ENCODE measurements around the gene EIF5B. TPM values are rescaled to one million over a fixed set of nuclear protein-coding genes. Genes with fewer than 3 reads are reported as not detected.
"Not testable (repeated sequence)": the region's sequence is repeated elsewhere in the genome, so short reads cannot be mapped to it uniquely, and the experiment has no call there.

Gene EIF5B
- total and polyA plus RNA-seq, 2 donors (not counting 1 experiment from before 2014, with no cell fraction given), result 7.4 to 22.8 TPM

DNA sequence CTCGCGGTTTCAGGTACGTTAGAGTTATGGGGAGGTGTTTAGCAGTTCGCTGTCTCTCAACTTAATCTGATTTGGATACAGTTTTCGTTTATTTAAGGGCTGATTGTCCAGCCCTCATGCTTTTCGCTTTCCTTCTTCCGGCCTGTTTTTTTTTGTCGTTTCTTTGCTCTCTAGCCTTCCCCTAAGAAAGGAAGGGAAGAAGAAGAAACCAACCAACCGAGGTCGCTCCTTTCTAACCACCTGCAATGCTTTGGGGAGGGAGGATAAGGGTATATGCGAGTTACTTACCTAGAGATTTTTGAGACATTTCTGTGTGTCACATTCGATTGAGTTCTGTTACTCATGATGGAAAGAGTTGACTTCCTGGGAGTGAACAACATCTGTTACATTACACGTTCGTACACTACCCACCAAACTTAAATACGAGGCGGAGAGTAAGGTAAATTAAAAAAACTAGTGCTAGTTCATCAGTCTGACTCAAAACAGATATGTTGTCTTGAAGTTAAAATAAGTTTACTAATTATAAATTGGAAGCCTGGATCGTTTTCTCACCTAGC, 918 bp downstream of the EIF5B start:
- DNase-seq (ENCODE audit: low read depth in 2 of 2), result peak; percentile 17 to 18
- H3K9ac ChIP-seq (ENCODE audit: insufficient read depth, low read length), result peak overlapping the region; percentile 83

DNA sequence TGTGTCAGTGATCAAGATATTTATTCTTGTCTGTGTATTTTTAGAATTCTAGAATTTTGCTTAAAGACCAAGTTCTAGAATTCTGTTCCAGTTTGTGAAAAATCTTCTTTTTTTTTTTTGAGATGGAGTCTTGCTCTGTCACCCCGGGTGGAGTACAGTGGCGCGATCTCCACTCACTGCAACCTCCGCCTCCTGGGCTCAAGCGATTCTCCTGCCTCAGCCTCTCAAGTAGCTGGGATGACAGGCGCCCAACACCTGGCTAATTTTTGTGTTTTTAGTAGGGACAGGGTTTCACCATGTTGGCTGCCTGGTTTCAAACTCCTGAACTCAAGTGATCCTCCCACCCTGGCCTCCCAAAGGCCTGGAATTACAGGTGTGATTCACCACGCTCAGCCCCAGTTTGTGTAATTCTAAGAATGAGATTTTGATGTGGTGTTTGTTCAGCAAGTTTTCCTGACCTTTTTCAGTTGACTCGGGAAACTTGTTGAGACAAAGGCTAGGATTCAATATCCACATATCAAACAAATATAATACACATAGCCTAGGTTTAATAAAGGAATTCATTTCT, 3.6 kb downstream of the EIF5B start:
- no peak overlapping the region for H3K4me2 ChIP-seq (ENCODE audit: extremely low read depth, insufficient read depth, low read length)
- no peaks in the 10 kb centered on the region for H3K27me3 ChIP-seq (ENCODE audit: control insufficient read depth, insufficient read depth, low read length)
- no peaks in the 10 kb centered on the region for H4K20me1 ChIP-seq (ENCODE audit: control insufficient read depth, extremely low read depth, insufficient read depth, low read length)
- no peak overlapping the region for H2AFZ ChIP-seq (ENCODE audit: low read length)
- TF ChIP-seq, protein P1, sequence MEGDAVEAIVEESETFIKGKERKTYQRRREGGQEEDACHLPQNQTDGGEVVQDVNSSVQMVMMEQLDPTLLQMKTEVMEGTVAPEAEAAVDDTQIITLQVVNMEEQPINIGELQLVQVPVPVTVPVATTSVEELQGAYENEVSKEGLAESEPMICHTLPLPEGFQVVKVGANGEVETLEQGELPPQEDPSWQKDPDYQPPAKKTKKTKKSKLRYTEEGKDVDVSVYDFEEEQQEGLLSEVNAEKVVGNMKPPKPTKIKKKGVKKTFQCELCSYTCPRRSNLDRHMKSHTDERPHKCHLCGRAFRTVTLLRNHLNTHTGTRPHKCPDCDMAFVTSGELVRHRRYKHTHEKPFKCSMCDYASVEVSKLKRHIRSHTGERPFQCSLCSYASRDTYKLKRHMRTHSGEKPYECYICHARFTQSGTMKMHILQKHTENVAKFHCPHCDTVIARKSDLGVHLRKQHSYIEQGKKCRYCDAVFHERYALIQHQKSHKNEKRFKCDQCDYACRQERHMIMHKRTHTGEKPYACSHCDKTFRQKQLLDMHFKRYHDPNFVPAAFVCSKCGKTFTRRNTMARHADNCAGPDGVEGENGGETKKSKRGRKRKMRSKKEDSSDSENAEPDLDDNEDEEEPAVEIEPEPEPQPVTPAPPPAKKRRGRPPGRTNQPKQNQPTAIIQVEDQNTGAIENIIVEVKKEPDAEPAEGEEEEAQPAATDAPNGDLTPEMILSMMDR (conservative IDR thresholded peaks at IDR 0.05 in 1 of 2, IDR thresholded peaks at IDR 0.05 in 1 of 2; ENCODE audit: low read depth in 1 of 2, low read length in 2 of 2), result no peak
- H3K36me3 ChIP-seq (ENCODE audit: control insufficient read depth, insufficient read depth, low read length), result no peaks in the 10 kb centered on the region
- no peaks in the 10 kb centered on the region for H3K4me1 ChIP-seq (ENCODE audit: control insufficient read depth, extremely low read depth, insufficient read depth, low read length)
- H3K79me2 ChIP-seq (ENCODE audit: control insufficient read depth, insufficient read depth, low read length), result peaks cover 86% of the 10 kb centered on the region
- H3K4me3 ChIP-seq (replicated peaks in 1 of 4; ENCODE audit: control extremely low read depth in 1 of 4, insufficient read depth in 1 of 4, low read depth in 3 of 4, low read length in 4 of 4), result no peak overlapping the region
- no peak overlapping the region for H3K27ac ChIP-seq (ENCODE audit: insufficient read depth, low read length)
- H3K9ac ChIP-seq (ENCODE audit: insufficient read depth, low read length), result no peak overlapping the region
- peak in 1 of 2 donors; percentile 2 for DNase-seq (ENCODE audit: low read depth in 2 of 2)
- no peaks in the 10 kb centered on the region for H3K9me3 ChIP-seq (ENCODE audit: control insufficient read depth, insufficient read depth, low read depth, low read length)

More for the DNA sequence above, 918 bp downstream of the EIF5B start:
- Histone ChIP-seq H2AFZ (ENCODE audit: low read length) (peak overlapping the region; percentile 72), H4K20me1 (ENCODE audit: control insufficient read depth, extremely low read depth, insufficient read depth, low read length) (no peaks in the 10 kb centered on the region), H3K4me3 (replicated peaks in 1 of 4; ENCODE audit: control extremely low read depth in 1 of 4, insufficient read depth in 1 of 4, low read depth in 3 of 4, low read length in 4 of 4) (peak overlapping the region; percentile 89 to 97 (median 91)), H3K79me2 (ENCODE audit: control insufficient read depth, insufficient read depth, low read length) (peaks cover 86% of the 10 kb centered on the region), H3K4me1 (ENCODE audit: control insufficient read depth, extremely low read depth, insufficient read depth, low read length) (peaks cover 2% of the 10 kb centered on the region), H3K4me2 (ENCODE audit: extremely low read depth, insufficient read depth, low read length) (peak overlapping the region; percentile 83), H3K27ac (ENCODE audit: insufficient read depth, low read length) (peak overlapping the region; percentile 83), H3K36me3 (ENCODE audit: control insufficient read depth, insufficient read depth, low read length) (no peaks in the 10 kb centered on the region), H3K9me3 (ENCODE audit: control insufficient read depth, insufficient read depth, low read depth, low read length) (no peaks in the 10 kb centered on the region), H3K27me3 (ENCODE audit: control insufficient read depth, insufficient read depth, low read length) (no peaks in the 10 kb centered on the region)
- TF ChIP-seq, protein P1 (conservative IDR thresholded peaks at IDR 0.05 in 1 of 2, IDR thresholded peaks at IDR 0.05 in 1 of 2; ENCODE audit: low read depth in 1 of 2, low read length in 2 of 2), result no peak
- no peak for TF ChIP-seq EZH2 (IDR thresholded peaks at IDR 0.05; ENCODE audit: low read length, missing control alignments)

DNA sequence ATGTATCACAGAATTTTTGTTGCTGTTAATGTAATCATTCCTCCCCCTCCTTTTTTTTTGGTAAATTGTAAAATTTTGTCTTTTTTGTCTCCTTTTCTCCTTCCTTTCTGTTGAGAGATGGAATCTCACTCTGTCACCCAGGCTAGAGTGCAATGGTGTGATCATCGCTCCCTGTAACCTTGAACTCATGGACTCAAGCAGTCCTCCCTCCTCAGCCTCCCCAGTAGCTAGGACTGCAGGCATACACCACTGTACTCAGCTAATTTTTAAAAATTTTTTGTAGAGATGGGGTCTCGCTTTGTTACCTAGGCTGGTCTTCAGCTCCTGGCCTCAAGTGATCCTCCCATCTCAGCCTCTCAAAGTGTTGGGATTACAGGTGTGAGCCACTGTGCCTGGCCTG, 5.3 kb downstream of the EIF5B start:
- H3K4me3 ChIP-seq (replicated peaks in 1 of 4; ENCODE audit: control extremely low read depth in 1 of 4, insufficient read depth in 1 of 4, low read depth in 3 of 4, low read length in 4 of 4), result no peak overlapping the region
- no peaks in the 10 kb centered on the region for H3K27me3 ChIP-seq (ENCODE audit: control insufficient read depth, insufficient read depth, low read length)
- no peak overlapping the region for H3K27ac ChIP-seq (ENCODE audit: insufficient read depth, low read length)
- no peaks in the 10 kb centered on the region for H3K9me3 ChIP-seq (ENCODE audit: control insufficient read depth, insufficient read depth, low read depth, low read length)
- no peaks in the 10 kb centered on the region for H3K36me3 ChIP-seq (ENCODE audit: control insufficient read depth, insufficient read depth, low read length)
- TF ChIP-seq, protein P1 (conservative IDR thresholded peaks at IDR 0.05 in 1 of 2, IDR thresholded peaks at IDR 0.05 in 1 of 2; ENCODE audit: low read depth in 1 of 2, low read length in 2 of 2), result no peak
- no peak for TF ChIP-seq EZH2 (IDR thresholded peaks at IDR 0.05; ENCODE audit: low read length, missing control alignments)
- DNase-seq (ENCODE audit: low read depth in 2 of 2), result no peak
- no peaks in the 10 kb centered on the region for H3K4me1 ChIP-seq (ENCODE audit: control insufficient read depth, extremely low read depth, insufficient read depth, low read length)
- H2AFZ ChIP-seq (ENCODE audit: low read length), result no peak overlapping the region
- no peaks in the 10 kb centered on the region for H4K20me1 ChIP-seq (ENCODE audit: control insufficient read depth, extremely low read depth, insufficient read depth, low read length)
- H3K79me2 ChIP-seq (ENCODE audit: control insufficient read depth, insufficient read depth, low read length), result peaks cover 95% of the 10 kb centered on the region
- H3K4me2 ChIP-seq (ENCODE audit: extremely low read depth, insufficient read depth, low read length), result no peak overlapping the region
- no peak overlapping the region for H3K9ac ChIP-seq (ENCODE audit: insufficient read depth, low read length)

DNA sequence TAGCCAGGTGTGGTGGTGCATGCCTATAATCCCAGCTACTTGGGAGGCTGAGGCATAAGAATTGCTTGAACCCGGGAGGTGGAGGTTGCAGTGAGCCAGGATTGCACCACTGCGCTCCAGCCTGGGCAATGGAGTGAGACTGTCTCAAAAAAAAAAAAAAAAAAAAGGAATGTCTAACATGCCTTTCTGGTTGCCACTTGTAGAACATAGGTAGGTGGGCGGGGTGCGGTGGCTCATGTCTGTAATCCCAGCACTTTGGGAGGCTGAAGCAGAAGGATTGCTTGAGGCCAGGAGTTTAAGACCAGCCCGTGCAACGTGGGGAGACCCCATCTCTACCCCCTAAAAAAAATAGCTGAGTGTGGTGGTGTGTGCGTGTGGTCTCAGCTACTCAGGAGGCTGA, 8.3 kb downstream of the EIF5B start:
- H3K27me3 ChIP-seq (ENCODE audit: control insufficient read depth, insufficient read depth, low read length); H3K4me2 ChIP-seq (ENCODE audit: extremely low read depth, insufficient read depth, low read length); H3K4me3 ChIP-seq (replicated peaks in 1 of 4; ENCODE audit: control extremely low read depth in 1 of 4, insufficient read depth in 1 of 4, low read depth in 3 of 4, low read length in 4 of 4); H4K20me1 ChIP-seq (ENCODE audit: control insufficient read depth, extremely low read depth, insufficient read depth, low read length); H3K36me3 ChIP-seq (ENCODE audit: control insufficient read depth, insufficient read depth, low read length); H3K9me3 ChIP-seq (ENCODE audit: control insufficient read depth, insufficient read depth, low read depth, low read length); H3K9ac ChIP-seq (ENCODE audit: insufficient read depth, low read length); H3K27ac ChIP-seq (ENCODE audit: insufficient read depth, low read length); H2AFZ ChIP-seq (ENCODE audit: low read length); H3K4me1 ChIP-seq (ENCODE audit: control insufficient read depth, extremely low read depth, insufficient read depth, low read length); DNase-seq (ENCODE audit: low read depth in 2 of 2): not testable (repeated sequence)
- peaks cover 90% of the 10 kb centered on the region for H3K79me2 ChIP-seq (ENCODE audit: control insufficient read depth, insufficient read depth, low read length)
